ENCODE data around the gene MIX23.

DNA sequence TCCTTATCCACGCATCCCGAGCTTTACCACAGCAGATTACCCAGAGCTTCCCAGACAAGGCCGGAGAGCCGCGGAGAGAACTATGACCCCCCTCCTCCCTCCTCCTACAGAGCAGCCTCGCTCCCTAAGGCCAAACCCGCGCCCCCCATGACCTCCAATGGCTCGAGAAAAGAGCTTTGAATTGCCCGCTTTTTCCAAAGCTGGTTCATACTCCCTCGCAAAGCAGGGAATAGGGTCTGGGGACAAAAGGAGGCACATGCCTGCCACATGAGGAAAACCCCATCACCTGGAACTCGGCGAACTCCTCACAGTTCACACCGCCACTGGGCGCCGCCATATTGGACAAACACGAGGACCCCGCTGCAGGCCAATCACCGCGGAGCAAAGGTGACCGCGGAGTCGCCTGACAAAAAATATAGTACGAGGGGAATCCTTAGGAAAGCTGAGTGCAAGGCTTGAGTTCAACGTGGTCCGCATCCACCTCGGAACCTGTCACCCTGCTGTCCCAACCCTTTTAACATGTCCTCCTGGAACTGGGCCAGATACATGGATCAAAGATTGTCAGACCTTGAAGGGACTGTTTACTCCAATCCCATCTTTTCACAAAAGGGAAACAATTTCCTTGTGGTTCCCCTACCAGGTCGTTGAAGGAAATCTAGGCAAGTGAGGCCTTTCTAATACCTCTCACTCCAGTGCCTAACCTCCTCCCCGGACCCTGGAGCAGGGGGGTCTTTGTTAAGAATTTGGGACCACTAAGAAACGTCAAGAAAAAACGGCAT, at the start of gene MIX23:
- TF ChIP-seq CTCF (conservative IDR thresholded peaks at IDR 0.05; ENCODE audit: low read depth, low read length) (no peak), EZH2 (IDR thresholded peaks at IDR 0.05; ENCODE audit: borderline replicate concordance, low read depth, low read length, poor library complexity, severe bottlenecking) (no peak)
